ENCODE data around the gene AKR1A1.
"Not testable (repeated sequence)": the region's sequence is repeated elsewhere in the genome, so short reads cannot be mapped to it uniquely, and the experiment has no call there.

AKR1A1 gene

DNA sequence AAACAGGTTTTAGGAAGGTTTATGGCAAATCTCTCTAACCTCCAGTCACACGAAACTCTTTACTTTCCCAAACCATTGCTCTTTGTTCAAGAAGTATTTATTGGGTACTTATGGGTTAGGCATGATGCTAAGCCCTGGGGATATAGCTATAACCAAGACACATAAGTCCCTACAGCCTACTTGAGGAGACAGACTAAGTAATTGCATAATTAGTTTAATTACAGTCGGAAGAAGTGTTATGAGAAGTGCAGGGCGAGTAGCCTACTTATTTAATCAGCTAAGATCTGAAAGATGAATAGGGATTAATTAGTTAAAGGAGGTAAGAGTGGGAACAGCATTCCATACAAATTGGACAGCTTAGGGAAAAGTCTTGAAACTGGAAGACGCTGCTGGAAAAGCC lies 20.0 kb downstream of the AKR1A1 start:
- DNase-seq, result no peak

DNA sequence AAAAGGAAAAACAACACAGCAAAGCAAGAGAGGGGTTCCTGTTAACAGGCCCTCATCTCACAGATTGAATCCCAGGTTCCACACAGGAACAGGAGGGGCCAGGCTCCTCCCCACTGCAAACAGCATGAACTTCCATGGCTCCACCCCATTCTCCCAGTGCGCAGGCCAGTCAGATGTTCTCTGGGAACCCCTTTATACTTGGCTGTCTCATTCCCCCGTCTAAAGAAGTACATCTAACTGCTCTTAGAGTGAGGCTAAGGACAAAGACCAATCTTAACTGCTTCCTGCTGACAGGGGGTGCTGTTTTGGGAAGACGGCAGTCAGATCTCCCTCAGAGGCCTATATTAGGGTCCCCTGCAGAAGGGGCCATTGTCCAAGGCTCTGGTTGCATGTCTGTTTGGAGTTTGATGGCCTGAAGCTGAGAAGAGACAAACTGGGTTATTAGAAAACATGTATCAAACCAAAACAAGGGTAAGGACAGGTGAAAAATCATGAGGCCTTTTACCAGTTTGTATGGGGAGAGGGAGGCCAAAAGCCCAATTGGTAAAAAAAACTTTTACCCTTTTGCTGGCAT lies 22.7 kb downstream of the AKR1A1 start:
- no peak for DNase-seq

DNA sequence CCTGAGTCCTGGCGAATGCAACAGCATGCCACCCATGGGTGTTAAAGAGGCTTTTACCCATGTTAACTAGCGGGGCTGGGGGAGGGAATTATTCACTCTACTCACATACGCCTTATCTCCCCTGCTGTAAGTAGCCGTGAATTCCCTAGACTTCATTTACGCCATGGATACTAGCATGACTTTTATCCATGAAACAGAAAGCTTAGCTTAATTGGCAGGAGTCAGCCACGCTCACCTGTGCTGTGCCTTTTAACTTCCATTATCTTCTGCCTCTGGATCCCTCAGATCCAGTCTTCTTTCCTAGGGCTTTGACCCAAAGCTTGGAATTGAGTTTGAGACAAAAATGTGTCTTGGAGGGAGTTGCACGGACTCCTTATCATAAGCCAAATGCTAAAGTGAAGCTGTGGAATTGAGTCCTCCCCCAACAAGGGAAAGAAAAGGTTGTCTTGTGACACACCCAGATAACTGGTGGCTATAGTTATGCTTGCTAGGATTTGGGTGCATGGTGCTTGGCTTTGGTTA lies 23.5 kb downstream of the AKR1A1 start:
- no peak for DNase-seq

DNA sequence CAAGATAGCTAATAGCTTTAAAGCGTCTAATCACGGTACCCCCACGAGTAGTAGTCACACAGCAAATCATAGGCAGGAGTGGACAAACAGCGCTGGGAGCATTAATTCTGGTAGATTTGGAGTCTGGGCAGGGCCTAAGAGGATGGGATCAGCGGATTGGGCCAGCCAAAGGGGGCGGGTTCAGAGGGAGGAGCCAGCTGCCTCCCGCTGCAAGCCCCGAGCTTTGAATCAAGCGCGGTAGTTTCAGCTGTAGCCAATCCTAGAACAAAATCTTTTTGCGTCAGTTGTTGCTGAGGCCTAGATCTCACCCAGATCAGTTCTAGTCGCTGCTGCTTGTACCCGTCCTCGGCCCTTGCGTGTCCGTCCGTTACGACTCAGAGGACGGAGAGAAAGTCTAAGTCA lies 32.6 kb downstream of the AKR1A1 start:
- DNase-seq, result peak; percentile 97

DNA sequence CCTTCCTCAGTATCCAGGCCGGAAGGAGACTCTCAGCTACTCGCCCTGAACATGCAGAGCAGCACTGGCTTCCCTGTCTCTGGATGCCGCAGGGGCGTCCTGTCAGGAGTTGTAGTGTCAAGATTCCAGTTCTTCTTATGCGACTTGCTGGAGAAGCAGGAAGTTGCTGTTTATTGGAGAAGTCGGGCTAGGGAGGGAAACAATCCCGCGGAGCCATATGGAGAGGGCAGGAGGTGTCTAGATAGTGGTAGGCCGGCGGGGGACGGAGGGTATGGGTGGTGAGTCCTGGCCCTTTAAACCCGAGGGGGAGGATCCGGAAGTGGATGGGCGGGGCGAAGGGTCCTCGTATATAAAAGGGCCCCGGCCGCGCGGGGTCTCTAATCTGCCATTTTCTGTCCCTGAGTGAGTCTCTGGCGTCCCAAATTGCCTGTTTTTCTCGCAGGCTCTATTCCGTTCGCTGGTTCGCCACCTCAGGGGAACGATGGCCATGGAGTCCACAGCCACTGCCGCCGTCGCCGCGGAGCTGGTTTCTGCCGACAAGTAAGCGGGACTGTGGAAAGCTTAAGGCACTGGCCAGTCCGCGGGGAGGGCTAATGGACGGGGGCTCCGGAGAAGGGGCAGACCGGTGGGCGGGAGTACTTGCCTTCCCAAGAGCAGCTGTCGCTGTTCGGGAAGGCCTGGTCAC lies 33.2 kb downstream of the AKR1A1 start, which contains the start of gene NASP:
NASP (plus strand) TSS at position 376 of the 685 bp plus-strand sequence; CDS start at position 482, 106 bp downstream.
- peak; percentile 82 for DNase-seq

DNA sequence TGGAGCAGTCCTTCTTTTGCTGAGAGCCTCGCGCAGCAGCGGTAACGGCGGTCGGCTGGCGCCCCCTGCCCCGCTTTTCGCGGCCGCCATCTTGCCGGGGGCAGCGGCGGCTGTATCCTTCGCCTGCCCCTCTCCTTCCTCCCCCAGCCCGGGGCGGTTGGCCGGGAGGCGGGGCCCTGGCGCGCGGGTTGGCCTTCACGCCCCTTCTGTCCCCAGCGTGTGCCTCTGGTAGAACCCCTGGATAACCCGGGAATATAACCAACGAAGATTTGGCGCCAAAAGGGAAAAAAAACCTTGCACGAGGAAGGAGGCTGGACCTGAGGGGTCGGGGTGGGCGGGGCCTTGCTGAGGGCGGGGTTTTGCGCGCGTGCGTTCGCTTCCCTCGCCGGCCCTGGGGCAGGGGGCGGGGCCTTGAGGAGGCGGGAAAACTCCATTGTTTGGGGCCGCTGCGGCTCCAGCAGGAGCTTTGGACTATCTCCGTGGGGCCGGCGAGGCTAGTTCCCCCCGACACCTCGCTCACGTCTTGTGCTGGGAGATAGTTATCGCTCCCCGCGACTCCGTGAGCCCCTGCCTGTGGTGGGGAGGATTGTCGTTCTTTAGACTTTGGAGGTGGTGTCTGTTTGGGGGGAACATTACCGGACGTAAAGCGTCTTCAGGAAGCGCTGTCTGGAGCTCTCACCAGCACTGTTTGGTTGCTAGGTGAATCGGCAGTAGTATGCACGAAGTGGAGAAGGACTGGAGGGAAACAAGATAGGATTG lies 33.9 kb downstream of the AKR1A1 start:
- DNase-seq, result peak; percentile 84

DNA sequence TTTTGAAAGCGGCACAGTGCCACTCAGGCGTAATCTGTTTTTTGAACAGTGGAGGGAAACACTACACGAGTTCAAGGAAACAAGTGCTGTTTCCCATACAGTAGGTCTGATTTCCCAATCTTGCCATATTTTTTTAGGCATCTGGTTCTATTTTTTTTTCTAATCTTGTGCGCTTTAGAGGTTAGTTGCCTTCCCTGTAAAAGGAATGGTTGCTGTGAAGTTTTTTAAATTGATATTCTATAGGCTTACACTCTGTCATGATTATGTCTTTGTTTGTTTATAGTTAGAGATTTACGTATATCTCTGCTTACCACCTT lies 34.4 kb downstream of the AKR1A1 start:
- DNase-seq, result no peak

DNA sequence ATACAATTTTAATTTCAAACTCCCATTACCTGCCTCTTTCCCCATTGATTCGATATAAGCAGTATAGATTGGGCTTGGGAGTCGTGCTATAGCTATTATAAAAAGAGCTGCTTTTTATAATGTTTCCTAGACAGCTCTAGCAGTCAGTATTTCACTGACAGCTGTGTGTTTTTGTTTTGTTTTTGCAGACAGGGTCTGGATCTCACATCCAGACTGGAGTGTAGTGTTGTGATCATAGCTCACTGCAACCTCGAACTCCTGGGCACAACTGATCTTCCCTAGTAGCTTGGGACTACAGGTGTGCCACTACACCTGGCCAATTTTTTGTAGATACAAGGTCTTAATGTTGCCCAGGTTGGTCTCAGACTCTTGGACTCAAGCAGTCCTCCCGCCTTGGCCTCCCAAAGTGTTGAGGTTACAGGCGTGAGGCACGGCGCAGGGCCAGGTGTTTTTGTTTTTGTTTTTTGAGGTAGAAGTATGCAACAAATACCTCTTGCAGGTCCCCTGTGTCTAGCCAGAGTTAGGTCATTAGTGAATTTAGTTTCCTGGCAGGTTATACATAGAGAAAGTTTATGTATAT lies 35.0 kb downstream of the AKR1A1 start:
- no peak for DNase-seq

DNA sequence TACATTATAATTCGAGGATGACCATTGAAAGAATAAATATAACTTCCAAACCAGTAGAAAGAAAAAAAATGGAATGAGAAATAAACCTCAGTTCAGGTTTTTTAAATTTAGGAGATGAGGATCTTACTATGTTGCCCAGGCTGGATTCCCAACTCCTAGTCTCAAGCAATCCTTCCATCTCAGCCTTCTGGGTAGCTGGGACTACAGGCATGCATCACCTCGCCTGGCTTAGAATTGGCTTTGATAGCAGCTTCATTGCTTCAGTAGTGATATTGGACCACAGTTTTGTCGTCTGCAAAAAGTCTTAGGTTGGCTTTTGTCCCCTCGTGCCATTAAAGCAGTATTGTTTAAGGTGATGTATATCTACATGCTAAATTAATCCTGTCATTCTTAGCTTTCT lies 36.1 kb downstream of the AKR1A1 start:
- DNase-seq, result no peak

DNA sequence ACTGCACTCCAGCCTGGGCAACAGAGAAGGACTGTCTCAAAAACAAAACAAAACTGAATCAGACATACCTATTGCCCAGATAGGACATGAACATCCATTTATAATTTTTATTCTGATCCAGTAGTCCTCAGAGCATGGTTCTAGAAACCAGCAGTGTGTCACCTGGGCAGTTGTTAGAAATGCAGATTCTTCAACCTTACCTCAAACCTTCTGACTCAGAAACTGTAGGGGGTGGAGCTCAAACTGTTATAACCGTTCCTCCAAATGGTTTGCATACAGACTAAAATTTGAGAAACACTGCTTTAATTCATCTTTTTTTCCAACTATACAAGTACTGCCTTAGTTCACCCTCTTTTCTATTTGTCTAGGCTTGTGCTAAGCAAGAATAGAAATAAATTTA lies 39.2 kb downstream of the AKR1A1 start:
- no peak for DNase-seq

DNA sequence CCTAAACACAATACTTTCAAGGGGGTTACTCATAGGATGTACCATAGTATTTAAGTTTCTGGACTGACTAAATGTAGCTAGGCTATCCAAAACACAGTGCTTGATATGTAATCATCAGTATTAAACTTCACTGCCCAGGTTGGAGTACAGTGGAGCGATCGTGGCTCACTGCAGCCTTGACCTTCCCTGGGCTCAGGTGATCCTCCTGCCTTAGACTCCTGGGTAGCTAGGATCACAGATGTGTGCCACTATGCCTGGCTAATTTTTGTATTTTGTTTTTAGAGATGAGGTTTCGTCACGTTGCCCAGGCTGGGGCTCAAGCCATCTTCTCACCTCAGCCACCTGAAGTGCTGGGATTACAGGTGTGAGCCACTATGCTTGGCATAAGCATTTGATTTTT lies 43.8 kb downstream of the AKR1A1 start:
- DNase-seq, result no peak

DNA sequence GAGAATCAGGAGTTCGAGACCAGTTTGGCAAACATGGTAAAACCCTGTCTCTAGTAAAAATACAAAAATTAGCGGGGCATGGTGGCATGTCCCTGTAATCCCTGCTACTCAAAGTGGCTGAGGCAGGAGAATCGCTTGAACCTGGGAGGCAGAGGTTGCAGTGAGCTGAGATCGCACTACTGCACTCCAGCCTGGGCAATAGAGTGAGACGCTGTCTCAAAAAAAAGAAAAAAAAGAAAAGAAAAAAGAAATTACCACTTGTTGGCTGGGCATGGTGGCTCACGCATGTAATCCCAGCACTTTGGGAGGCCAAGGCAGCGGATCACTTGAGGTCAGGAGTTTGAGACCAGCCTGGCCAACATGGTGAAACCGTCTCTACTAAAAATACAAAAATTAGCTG lies 46.1 kb downstream of the AKR1A1 start:
- not testable (repeated sequence) for DNase-seq

DNA sequence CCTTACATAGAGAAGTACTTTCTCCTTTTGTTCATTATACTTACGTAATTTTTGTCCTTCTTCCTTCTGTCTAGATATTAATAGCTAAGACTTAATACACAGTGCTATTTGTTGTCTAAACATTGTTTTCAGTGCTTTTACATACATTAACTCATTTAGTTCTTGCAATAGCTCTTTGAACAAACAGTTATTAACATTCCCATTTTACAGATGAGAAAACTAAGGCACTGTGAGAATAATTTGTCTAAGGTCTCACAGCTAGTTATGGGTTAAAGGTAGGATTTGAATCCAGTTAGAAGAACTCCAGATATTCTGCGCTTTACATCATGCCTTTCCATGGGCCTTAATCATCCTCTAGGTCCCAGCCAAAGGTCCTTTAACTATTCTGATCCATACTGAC lies 53.6 kb downstream of the AKR1A1 start:
- DNase-seq, result no peak

DNA sequence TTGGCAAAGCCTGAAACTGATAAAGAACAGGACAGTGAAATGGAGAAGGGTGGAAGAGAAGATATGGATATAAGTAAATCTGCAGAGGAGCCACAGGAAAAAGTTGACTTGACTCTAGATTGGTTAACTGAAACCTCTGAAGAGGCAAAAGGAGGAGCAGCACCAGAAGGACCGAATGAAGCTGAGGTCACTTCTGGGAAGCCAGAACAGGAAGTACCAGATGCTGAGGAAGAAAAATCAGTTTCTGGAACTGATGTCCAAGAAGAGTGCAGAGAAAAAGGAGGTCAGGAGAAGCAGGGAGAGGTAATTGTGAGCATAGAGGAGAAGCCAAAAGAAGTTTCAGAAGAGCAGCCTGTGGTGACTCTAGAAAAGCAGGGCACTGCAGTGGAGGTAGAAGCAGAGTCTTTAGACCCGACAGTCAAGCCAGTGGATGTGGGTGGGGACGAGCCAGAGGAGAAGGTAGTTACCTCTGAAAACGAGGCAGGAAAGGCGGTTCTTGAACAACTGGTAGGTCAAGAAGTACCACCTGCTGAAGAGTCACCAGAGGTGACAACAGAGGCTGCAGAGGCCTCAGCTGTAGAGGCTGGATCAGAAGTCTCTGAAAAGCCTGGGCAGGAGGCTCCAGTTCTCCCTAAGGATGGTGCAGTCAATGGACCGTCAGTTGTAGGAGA lies 56.9 kb downstream of the AKR1A1 start:
- DNase-seq, result no peak

DNA sequence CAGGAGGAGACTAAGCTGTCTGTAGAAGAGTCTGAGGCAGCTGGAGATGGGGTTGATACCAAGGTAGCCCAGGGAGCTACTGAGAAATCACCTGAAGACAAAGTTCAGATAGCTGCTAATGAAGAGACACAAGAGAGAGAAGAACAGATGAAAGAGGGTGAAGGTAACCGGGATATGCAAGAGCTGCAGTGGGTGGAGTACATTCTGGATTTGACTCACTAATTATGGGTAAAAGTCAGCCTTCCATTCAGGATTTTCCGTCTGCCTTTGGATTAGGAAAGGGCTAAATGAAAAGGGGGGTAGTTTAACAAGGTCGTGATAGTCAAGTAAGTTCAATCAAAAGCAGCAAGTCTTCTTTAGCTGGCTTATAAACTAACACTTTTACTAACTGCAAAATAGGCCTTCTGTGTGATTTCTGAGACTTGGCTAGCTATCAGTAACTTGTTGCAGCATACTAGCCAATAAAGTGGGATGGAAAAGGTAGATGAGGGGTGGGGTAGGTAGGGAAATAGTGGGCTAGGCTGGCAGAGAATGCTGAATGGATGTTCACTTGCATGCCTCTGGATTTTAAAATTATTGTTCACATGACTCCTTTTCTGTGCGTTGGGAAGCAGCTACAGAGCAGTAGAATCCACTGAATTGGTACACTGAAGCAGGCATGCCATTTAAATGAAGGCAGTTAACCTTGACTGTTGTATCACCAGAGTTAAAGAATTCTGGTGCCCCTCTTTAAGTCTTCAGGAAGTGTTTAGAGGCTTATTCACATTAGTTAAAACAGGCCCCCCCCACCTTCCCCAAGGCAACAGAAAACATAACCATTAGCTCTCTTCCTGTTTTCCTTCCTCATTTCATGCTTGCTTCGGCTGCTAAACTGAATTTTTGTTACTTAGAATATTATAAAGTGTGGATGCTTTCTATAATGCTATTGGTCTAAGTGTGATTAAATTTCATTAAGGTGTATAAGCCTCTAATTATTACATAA lies 57.8 kb downstream of the AKR1A1 start:
- no peak for DNase-seq

DNA sequence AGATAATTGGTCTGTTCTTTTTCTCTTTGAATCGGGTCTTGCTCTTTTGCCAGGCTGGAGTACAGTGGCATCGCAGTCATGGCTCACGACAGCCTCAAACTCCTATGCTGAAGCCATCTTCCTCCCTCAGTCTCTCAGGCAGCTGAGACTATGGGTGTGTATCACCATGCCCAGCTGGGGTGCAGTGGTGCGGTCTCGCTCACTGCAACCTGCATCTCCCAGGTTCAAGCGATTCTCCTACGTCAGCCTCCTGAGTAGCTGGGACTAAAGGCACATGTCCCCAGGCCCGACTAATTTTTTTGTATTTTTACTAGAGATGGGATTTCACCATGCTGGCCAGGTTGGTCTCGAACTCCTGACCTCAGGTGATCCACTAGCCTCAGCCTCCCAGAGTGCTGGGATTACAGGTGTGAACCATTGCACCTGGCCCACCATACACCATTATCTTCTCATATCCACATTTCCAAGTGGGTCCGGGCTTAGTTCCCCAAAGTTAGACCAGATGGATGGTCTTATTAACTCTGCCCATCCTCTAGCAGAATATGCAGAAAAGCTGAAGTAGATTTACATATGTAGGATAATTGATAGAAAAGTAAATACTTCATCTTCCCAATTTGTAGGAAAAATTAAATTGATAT lies 60.1 kb downstream of the AKR1A1 start:
- no peak for DNase-seq

DNA sequence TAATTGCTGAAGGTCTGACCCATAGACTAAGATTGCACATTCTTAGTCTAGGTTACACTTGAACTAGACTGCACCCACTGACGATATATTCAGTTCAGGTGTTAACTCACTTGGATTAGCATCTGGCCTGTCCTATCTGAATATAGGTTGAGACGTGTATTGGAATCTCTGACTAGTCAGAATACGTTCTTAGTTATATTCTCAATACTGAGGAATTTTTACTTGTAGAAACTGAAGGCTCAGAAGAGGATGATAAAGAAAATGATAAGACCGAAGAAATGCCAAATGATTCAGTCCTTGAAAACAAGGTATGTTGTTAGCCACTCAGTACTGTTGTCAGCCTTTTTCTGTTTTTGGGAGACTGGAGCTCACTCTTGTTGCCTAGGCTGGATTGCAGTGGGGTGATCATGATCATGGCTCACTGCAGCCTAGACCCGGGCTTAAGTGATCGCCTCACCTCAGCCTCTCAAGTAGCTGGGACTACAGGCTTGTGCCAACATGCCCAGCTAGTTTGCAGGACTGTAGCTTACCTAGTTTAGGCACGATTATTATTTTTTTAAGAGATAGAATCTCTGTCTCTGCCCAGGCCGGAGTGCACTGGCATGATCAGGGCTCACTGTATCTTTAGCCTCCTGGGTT lies 62.4 kb downstream of the AKR1A1 start:
- no peak for DNase-seq

DNA sequence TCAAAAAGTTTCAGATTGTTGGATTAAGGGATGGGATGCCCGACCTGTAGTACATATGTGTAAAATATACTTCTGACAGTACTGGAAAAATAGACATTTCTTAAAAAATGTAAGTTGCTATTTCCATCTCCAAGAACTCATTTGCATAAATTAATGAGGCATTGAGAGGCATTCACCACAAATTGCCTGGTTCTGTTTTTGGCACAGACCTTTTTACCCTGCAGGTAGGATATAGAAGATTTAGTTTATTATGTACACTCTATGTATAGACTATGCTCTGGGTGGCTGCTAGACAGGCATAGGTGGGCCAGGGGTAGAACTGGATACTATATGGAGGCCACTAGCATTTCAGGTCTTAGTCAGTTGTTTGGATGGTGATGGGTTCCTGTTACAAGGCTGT lies 65.3 kb downstream of the AKR1A1 start:
- DNase-seq, result no peak

DNA sequence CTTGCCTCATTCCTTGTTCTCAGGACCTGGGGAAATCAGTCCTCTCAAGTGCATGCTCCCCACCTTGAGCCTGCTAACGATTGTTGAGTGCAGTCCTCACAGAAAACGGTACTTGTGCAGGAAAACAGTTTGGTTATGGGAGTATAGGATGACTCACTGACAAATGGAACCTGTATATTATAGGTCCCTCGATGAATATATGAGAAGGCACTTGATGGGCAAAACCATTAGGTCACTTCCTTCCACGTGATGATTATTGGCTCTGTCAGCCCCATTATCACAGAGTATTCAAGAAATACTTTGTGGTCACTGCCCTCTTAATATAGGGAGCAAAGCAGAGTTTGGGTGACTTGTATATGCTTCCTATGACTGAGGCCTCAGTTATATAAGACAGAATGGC lies 67.0 kb downstream of the AKR1A1 start:
- no peak for DNase-seq

DNA sequence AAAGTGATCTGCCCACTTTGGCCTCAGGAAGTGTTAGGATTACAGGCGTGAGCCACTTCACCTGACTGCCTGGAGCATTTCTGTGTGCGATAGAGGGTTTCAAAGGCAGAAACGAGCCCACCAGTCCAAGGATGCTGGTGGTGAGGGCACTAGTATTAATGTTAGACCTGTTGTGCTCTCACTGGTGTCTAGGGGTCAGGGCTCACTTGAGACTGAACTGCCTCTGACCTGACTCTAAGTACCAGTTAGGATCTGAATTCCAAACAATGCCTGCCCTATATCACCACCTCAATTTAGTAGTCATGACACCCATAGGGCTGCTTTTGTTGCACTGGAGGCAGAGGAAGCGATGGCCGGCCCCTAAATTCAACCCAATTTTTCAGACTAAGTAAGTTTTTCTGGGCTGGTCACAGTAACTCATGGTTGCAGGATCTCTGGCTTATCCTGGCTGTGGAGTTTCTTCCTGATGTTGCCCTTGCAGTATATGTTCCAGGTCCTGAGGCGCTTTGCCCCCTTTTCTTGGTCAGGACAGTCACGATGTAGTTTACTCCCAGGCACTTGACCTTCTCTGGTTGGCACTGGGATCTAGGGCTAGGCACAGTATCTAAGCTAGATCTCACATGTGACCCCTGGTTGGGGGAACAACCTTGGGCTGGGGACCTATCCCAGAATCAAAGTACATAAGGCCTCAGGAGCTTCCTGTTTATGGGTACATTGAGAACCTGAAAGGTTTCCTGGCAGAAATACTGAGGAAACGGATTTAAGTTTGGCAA lies 68.7 kb downstream of the AKR1A1 start:
- no peak for DNase-seq
